DMS153 treated with DMSO at 0.1 percent for 48 hours (cell line): ENCODE results near the gene ADM.

Source experiments
- DNase-seq: peaks from one replicate; lab custom pipeline; 2025; ENCODE audit not compliant: unreplicated experiment; lab: John Stamatoyannopoulos, UW

ADM gene

DNA sequence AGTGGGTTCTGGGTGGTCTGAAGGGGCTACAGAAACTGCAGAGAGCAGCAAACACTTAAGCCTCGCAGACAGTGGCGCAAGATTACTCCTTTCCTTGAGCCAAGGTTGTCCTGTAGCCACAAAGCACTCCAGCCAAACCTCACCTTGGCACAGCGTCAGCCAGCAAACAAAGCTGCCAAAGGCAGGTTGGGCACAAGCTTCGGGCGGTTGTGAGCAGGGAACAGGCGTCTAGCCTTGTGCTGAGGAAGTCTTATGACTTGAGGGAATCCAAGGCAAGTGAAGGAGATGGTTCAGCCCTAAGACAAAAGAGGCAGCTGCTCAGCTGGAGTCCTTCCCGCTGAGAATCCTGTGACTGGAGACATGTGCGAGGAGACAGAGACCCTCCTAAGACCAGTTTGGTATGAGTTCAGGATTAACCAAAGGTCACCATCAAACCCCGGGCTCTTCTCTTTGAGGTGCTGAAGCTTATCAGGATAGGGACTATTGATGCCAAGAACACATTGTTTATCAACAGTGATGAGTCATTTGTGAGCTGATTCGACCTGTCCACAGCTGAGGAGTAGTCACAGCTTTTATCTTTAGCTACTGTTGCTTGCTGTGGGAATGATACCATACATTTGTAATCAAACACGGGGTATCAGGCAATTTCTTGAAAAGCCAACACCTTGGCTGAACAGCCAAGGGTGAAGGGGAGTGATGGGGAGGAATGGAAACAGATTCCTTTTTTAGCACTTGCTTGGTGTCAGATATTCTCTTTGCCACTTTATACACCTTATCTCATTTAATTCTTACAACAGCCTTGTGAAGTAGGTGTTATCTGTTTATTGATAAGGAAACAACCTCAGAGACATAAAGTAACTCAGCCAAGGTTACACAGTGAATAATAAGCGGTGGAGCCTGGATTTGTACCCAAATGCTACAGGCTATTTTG lies 4.6 kb downstream of the ADM start:
- DNase-seq, result no peak

DNA sequence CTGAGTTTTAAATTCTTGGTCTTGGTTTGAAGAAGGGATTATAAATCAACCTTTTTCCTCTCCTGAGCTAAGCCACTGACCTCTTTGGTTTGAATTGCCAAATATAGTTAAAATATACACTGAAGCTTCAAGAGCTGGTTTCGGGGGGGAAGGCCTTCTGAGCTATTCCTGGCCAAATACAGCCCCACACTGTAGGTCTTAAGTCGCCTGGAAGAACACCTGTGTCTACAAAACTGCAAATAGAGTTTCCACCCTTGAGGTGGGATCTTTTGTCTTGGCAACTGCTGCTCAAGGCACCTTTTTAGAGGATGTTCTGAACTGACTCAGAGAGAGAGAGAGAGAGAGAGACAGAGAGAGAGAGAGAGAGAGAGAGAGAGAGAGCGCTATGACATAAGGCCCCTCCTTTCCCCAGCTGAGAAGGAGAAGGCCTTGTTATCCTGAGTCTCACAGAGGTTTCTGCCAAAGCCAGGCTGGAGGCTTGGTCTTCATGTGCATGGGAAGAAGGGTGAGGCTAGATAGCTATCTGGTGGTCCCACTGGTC lies 5.5 kb downstream of the ADM start:
- no peak for DNase-seq

DNA sequence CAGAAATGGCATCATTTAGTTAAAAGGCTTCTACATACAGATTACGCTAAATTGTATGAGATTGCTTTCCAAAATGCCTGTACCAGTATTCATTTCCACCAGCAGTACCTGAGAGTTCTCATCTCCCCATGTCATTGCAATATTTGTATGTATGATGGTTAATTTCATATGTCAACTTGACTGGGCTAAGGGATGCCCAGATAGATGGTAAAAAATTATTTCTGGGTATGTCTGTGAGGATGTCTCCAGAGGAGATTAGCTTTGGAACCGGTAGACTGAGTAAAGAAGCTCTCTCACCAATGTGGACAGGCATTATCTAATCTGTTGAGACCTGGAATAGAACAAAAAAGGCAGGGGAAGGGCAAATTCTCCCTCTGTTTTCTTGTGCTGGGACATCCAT lies 6.9 kb downstream of the ADM start:
- DNase-seq, result no peak

DNA sequence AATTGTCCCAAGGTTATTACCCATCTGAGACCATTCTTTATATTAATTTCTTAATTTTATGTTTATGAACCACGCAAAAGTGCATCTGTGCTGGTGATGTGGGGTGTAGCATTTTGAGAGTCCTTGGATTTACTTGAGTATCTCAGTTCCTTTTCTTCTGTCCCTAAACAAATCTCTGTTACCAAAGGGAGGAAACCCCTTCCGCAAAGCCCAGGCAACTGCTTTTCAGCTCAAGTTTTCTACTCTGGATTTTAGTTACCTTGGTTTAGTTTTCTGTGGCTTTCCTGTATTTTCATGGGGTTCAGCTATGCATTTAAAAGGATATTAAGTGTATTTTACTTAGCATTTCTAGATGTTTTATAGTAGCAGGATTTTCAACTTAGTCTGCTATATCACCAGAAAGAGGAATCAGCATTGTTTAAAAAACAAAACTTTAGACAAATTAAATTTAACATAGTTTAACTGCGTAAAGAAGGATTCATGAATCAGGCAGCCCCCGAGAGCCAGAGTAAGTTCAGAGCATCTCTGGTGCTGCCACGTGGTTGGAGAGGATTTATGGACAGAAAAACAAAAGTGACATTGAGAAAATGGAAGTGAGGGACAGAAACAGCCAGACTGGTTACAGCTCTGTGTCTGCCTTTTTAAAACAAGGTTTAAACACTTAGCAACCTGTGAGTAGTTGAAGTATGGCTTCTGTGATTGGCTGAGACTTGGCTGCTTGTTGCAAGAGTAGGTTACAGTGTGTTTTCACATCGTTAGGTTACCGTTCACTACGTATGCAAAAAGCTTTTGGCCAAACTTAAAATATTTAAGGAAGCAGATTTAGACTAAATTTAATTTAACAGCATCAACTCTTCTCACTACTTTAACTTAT lies 9.6 kb downstream of the ADM start:
- peak; percentile 43 for DNase-seq

DNA sequence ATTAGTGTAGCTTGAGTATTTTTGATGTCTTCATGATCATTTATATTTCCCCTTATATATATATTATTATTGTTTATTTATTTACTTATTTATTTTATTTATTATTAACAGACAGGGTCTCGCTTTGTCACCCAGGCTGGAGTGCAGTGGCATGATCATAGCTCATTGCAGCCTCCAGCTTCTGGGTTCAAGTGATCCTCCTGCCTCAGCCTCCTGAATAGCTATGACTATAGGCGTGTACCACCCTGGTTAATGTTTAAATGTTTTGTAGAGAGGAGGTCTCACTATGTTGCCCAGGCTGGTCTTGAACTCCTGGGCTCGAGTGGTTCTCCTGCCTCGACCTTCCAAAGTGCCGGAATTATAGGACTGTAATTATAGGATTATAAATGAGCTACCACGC lies 10.2 kb downstream of the ADM start:
- no peak for DNase-seq

DNA sequence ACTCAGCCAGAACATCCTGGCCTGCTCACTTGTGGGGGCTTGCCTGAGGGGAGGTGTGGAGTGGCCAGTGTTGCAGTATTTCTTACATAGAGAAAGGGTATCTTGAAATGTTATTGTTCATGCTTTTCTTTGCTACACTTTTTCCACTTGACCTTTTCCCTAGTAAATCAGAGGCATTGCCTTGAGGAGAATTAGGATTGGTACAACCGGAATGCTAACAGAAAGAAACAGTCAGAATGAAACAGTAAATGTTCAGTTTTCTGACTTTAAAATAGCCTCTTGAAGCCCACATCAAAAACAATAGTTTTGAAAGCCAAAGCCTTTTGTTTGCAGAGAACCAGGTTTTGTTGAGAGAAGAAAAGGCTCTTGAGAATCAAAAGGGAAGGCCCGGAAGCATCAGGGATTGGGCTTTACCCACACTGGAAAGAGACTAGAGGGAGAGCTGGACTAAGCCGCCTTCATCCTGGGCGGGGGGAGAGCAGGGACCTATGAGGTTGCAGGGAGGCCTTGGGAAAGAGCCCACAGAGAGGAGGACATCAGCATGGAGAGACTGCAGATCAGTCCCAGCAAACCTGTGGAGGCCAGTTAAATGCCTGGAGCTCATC lies 12.4 kb downstream of the ADM start:
- DNase-seq, result peak; percentile 67

GRCh38 chr11:10317776-10318526 lies 13.1 kb downstream of the ADM start:
- DNase-seq, result peak; percentile 57

- peak; percentile 63 for DNase-seq
Measured at GRCh38 chr11:10318527-10318802, 13.6 kb downstream of the ADM start.

DNA sequence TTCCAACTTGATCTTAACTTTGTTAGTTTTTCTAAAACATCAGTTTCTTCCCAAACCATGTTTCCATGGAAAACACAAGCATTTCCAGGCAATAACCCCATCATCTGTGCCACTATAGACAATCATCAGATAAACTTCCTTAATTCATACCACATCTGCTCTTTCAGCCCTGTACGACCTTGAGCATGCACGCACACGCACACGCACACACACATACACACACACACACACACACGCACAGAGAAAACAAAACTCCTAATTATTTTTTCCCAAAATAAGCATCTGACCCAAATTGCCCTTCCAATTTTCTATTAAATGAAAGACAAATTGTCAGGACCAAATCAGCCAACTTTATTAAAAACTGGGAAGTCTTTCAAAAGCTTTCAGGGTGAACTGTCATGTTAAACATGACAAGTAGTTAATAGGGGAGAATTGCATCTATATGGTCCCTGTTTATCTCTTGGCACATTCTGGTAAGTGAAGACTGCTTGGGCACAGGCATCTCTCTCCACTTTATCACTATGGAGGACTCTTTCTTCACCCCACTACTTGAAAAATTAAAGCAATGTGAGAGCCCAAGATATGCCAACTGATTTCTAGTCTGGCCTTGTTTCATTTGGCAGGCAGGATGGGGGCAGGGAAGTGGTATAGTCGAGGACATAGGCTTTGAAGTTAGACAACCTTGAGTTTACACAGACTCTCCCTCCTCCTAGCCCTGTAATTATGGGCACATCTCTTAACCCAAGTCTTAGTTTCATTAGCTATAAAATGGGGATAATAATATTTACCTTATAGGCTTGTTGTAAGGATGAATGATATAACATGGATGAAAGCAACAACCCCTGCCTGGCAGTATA lies 15.1 kb downstream of the ADM start:
- no peak for DNase-seq

DNA sequence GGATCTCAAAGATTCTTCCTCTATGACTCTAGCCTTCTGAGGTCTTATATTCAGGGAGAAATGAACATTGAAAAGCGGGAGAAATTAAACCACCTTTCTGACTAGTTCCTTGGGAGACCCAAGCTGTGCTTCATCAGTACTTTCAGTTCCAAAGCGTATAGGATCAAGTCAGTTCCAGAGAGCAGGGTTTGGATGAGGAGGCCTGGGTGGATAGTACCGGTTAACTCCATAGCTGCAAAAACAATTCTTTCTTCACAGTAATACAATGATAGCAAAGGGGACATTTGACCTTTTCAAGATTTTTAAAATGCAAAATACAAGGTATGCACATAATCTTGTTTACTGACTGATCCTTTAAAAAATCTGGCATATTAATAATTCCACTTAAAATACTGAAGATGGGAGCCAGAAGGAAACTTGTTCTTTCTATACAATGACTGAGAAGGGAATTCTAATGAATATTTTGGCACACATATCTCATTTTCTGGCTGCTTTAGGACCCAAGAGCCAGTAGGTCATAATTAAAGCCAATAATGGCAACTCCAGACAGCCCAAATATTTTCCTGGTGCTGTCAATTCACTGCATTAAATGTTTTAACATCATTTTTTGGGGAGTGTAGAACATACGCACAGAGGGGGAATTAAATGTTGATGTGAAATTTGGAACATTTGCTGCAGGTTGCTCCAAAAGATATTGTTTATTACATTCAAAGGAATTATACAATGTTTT lies 16.0 kb downstream of the ADM start:
- no peak for DNase-seq

DNA sequence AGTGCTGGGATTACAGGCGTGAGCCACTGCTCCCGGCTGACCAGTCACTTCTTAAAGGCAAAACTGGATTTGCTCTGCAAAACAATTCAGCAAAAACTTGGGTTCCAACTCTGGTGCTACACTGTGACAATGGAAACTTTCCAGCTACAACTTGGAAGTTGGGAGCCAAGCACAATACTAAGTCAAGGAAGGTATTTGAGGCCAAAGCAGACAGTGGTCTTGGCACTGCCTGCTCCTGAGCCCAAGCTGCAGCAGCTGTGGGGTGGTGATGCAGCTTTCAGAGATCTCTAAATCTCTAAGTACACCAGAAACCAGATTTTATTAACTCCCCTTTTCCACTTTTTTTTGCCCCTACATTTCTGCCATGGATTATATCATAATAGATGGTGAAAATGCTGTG lies 17.5 kb downstream of the ADM start:
- DNase-seq, result no peak

GRCh38 chr11:10322830-10323792 lies 18.2 kb downstream of the ADM start:
- peak; percentile 61 for DNase-seq

DNA sequence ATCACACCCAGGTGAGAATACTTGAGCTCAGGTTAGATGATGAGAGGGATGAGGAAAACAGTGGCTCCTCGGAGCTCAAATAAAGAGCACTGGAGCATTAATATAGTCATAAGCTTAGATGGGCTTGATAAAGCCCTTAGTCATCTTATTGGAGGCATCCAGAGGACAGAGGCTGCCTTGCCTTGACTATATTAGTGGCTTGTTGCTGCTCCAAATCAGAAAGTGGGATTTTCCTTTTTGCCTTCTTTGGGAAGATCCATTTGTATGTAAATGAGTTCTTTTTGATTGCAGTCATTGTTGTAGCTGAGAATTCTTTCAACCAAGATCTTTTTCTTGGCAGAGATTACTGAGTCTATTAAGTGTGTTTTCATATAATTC lies 18.9 kb downstream of the ADM start:
- DNase-seq, result no peak

DNA sequence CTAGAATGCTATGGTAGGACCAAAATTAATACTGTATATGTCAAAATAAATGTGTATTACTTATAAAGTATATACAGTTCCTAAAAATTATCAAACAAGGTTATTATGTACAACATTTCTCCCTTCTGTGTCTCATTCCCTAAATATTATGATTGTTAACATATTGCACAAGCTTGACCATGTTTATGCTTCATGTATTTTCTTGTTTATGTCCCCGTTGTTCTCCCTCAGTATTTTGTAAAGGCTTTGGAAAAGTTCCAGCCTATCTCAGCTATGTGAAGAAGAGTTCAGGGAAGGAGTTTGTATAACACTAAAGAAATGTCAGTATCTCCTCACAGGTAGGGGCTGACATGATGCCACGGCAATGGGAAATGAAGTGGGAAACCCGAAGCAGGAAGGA lies 19.6 kb downstream of the ADM start:
- DNase-seq, result no peak

DNA sequence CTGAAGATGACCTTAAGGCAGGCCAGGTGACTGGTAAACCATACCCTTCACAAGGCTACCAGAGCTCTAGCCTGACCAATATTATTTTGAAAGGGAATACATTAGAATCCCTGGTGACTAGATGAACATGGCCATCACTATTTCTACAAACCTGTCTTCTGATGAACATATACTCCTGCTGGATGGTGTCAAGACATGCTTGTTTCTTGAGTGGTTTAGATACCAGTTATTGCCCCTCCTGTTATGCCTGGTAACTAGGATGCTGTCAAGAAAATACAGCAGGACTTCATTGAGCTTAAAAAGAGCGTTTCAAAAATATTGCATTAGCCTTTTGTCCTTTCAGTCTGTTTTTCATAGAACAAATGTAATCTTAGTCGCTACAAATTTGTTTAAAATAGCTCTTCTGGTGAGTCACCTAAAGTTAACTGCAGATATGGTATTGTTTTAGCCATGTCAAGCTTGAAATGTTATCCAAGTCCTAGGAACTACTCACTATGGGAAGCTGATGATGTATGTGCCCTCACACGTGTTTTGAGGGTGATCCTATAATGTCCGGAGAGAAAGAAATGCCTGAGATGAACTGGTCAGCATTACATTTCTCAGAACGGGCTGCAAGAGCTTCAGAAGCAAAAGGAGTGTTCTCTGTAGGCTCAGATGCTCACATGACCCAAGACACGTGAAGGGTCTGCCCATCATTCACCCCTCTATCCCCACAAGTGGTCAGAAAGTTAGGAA lies 20.6 kb downstream of the ADM start:
- DNase-seq, result no peak

DNA sequence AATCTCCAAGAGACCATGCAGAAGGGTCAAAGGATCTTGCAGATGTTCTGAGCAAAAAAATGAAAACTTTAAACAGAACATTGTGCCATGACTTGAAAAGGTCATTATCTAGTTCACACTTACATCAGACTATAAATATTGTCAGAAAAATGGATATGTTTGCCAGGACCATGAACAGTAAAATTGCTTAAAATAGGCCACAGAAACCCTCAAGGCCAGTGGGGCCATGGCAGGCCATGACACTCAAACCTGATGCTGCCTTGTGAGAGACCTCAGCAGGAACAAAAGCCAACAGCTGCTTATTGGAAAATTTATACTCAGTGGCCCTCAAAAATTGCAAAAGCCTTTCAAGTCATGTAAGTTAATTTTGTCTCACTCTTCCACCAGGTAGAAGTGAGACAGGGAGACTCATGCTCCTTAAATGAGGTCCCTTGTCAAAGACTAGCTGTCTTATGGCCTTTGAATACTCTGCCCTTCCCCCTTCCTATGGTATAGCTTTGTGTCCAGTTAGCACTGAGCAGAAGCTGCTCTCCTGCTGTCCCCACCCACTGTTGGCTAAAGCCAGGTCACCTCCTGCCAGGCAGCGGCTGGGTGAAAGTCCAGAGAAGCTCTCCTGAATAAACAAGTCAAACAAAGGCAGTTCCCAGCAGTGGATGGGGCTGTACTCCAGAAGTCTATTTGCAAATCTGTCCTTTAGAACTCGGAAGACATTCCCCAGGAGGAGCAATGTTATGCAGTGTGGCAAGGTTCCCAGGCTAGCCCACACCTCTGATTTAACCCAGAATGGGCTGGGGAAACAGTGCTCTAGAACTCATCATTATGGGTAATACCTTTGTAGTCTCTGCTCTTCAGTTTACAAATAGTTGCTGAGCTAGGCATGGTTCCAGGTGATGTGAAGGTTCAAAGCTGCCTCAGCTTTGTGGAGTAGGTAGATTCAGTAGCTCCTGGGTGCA lies 21.4 kb downstream of the ADM start:
- no peak for DNase-seq
